Panc1 (cell line): ENCODE results near the gene CAMK1D. TPM values are rescaled to one million over a fixed set of nuclear protein-coding genes. Genes with fewer than 3 reads are reported as not detected.

ENCODE experiments used
- ATAC-seq: fragments of 200-7000 bp; cut with Tn5 transposase; 2 replicates; pipeline ENCODE4 v1.9.1; 2020; ENCODE audit warnings: mild to moderate bottlenecking, moderate library complexity
- BruUV-seq: library from RNA; stranded (reverse); fragments of 400-500 nt; replicated peaks from 2 replicates; lab custom pipeline; 2021; lab: Mats Ljungman, UMichigan
- CTCF ChIA-PET: fragments of 300-600 bp; sonication (Branson Sonifier 250); formaldehyde crosslinking; loops from one replicate; lab custom pipeline; 2022; ENCODE audit warnings: antibody characterized with exemption; lab: Charles Lee
- POLR2A ChIA-PET: fragments of 300-600 bp; sonication (Branson Sonifier 250); formaldehyde crosslinking; loops from one replicate; lab custom pipeline; 2022; ENCODE audit warnings: antibody characterized with exemption; lab: Charles Lee
- DNase-seq: peaks from one replicate; pipeline ENCODE4 v3.0.0-alpha.2; 2010; ENCODE audit warnings: low read depth, low spot score
- H3K27ac ChIP-seq: 2 replicates; pipeline ENCODE4 v1.5.1; 2011; ENCODE audit warnings: mild to moderate bottlenecking, low read length, inconsistent platforms
- H3K27me3 ChIP-seq: fragments of 200-500 bp; sonication (Bioruptor generic); 2 replicates; pipeline ENCODE4 v1.6.0; 2014; ENCODE audit warnings: low read length, inconsistent platforms; ENCODE audit not compliant: control insufficient read depth, insufficient read depth
- H3K36me3 ChIP-seq: fragments of 200-500 bp; sonication (Bioruptor generic); 2 replicates; pipeline ENCODE4 v1.5.1; 2014; ENCODE audit warnings: inconsistent platforms, mild to moderate bottlenecking, low read length, moderate library complexity; ENCODE audit not compliant: control insufficient read depth, insufficient read depth
- H3K4me1 ChIP-seq: 2 replicates; pipeline ENCODE4 v1.5.1; 2011; ENCODE audit warnings: inconsistent platforms, mild to moderate bottlenecking, low read length, moderate library complexity; ENCODE audit not compliant: control insufficient read depth, insufficient read depth
- H3K4me3 ChIP-seq, 2 experiments: 2 replicates each; pipeline ENCODE4 v1.5.1; 2011 to 2012; ENCODE audit warnings: low read depth in 2 of 2, low read length in 2 of 2, mild to moderate bottlenecking in 2 of 2, inconsistent platforms in 1 of 2, moderate library complexity in 1 of 2
- H3K9me3 ChIP-seq: fragments of 200-500 bp; sonication (Bioruptor generic); 2 replicates; pipeline ENCODE4 v1.5.1; 2014; ENCODE audit warnings: low read depth, mild to moderate bottlenecking, inconsistent platforms, low read length, moderate library complexity; ENCODE audit not compliant: control insufficient read depth, insufficient read depth
- CTCF ChIP-seq: fragments of 450-650 bp; IDR thresholded peaks from 2 replicates; pipeline ENCODE4 v1.5.1; 2017; ENCODE audit warnings: mild to moderate bottlenecking
- POLR2AphosphoS5 ChIP-seq: IDR thresholded peaks from 2 replicates; pipeline ENCODE4 v1.6.1; 2012; ENCODE audit warnings: mild to moderate bottlenecking, low read depth, low read length, moderate library complexity
- REST ChIP-seq, 2 experiments: IDR thresholded peaks; 2 replicates each; pipeline ENCODE4 v1.6.1; 2011 to 2012; ENCODE audit warnings: low read depth in 2 of 2, control low read depth in 1 of 2, low read length in 1 of 2, mild to moderate bottlenecking in 1 of 2, moderate library complexity in 1 of 2; ENCODE audit not compliant: insufficient read depth in 1 of 2
- SIN3A ChIP-seq: IDR thresholded peaks from 2 replicates; pipeline ENCODE4 v1.6.1; 2012; ENCODE audit warnings: low read depth, mild to moderate bottlenecking, low read length, moderate library complexity, borderline replicate concordance; ENCODE audit not compliant: insufficient read depth
- TCF7L2 ChIP-seq: IDR thresholded peaks from 2 replicates; pipeline ENCODE4 v1.6.1; 2011; ENCODE audit warnings: mild to moderate bottlenecking, low read depth, low read length, inconsistent platforms
- in situ Hi-C: cut with HindIII; loops from 2 replicates; pipeline ENCODE4 v1.10.0; 2016; ENCODE audit warnings: low sequenced_read_pairs, low pct_unique_long_range_greater_than_20kb
- intact Hi-C: fragments of 100-400 bp; cut with micrococcal nuclease; formaldehyde crosslinking; loops from one replicate; pipeline ENCODE4 v1.10.0; 2022; ENCODE audit not compliant: unreplicated experiment
- total RNA-seq: library from RNA; stranded (reverse); gene quantifications from one replicate; pipeline ENCODE4 v1.2.1, GENCODE V29; 2021; ENCODE audit not compliant: unreplicated experiment

The CAMK1D gene
- total RNA-seq, 1 experiment from 2014 or later: 5.7 TPM

- Histone ChIP-seq H3K9me3 (no peaks in the 10 kb centered on the region), H3K4me3 (no peak overlapping the region), H3K27me3 (no peaks in the 10 kb centered on the region), H3K27ac (no peak overlapping the region), H3K4me1 (no peaks in the 10 kb centered on the region), H3K36me3 (no peaks in the 10 kb centered on the region)
- CTCF ChIA-PET: no interaction called here
- TF ChIP-seq TCF7L2 (no peak), POLR2AphosphoS5 (no peak), REST (IDR thresholded peaks at IDR 0.05; ENCODE audit: insufficient read depth in 1 of 2, low read depth in 2 of 2, low read length in 1 of 2) (no peak), SIN3A (no peak), CTCF (no peak)
- ATAC-seq (no peak), DNase-seq (no peak)
- in situ Hi-C loops: no loop called here
- intact Hi-C loops: no loop called here
- no TSS peak for BruUV-seq
- POLR2A ChIA-PET: no interaction called here
Measured at GRCh38 chr10:12799714-12800113, 450.4 kb downstream of the CAMK1D start.

- H3K36me3 ChIP-seq: no peaks in the 10 kb centered on the region
- POLR2A ChIA-PET: no interaction called here
- H3K27ac ChIP-seq: no peak overlapping the region
- no TSS peak for BruUV-seq
- TF ChIP-seq CTCF (no peak), REST (IDR thresholded peaks at IDR 0.05; ENCODE audit: insufficient read depth in 1 of 2, low read depth in 2 of 2, low read length in 1 of 2) (no peak)
- DNase-seq: no peak
- in situ Hi-C loops (no loop called here), intact Hi-C loops (no loop called here)
- no peaks in the 10 kb centered on the region for H3K4me1 ChIP-seq
- H3K27me3 ChIP-seq: no peaks in the 10 kb centered on the region
- H3K9me3 ChIP-seq: no peaks in the 10 kb centered on the region
- no peak overlapping the region for H3K4me3 ChIP-seq
- ATAC-seq: no peak
- CTCF ChIA-PET: no interaction called here
Measured at GRCh38 chr10:12800302-12800701, 451.0 kb downstream of the CAMK1D start.
